Cardiac fibroblast (primary cell): ENCODE measurements around the gene ALPK3.
"Not testable (repeated sequence)": the region's sequence is repeated elsewhere in the genome, so short reads cannot be mapped to it uniquely, and the experiment has no call there.

Source experiments
- DNase-seq, 2 donors: peaks; one replicate each; pipeline versions ENCODE4 v3.0.0 to v3.0.0-alpha.2; 2010; ENCODE audit warnings: low read depth in 2 of 2
- H3K4me3 ChIP-seq, 2 donors: replicated peaks in 1 of 2; 1 replicate in 1 of 2; 2 replicates in 1 of 2; pipeline ENCODE4 v1.5.1; 2011; ENCODE audit warnings: low read depth in 2 of 2, low read length in 2 of 2, mild to moderate bottlenecking in 2 of 2, moderate library complexity in 1 of 2
- CTCF ChIP-seq: IDR thresholded peaks from one replicate; pipeline ENCODE4 v1.5.1; 2011; ENCODE audit warnings: low read depth, mild to moderate bottlenecking, low read length, inconsistent platforms

Gene ALPK3

GRCh38 chr15:84840255-84840654 is 23.1 kb downstream of the ALPK3 start:
- no peak for DNase-seq
- TF ChIP-seq CTCF, result no peak
- no peak overlapping the region for H3K4me3 ChIP-seq

GRCh38 chr15:84840741-84841429 is 23.7 kb downstream of the ALPK3 start:
- no peak for TF ChIP-seq CTCF
- H3K4me3 ChIP-seq, result no peak overlapping the region
- peak; percentile 68 to 86 for DNase-seq

DNA sequence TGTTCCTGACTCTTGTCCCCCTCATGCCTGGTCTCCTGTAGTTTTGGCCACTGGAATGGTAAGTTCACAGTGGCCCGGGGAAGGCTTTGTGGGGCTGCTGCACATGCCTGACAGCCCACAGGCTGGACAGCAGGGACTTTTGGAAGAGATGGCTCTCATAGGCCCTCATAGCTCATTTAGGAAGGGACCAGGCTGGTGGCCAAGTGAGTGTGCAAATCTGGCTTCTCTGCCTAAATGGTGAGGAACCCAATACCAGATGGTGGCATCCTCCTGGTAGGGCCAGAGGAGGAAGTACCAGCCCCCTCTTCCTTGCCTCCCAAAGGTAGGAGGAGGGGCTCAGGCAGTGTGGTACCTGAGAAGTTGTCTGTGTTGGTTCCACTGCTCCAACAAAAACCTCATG is 25.6 kb downstream of the ALPK3 start:
- TF ChIP-seq CTCF, result no peak
- no peak for DNase-seq
- no peak overlapping the region for H3K4me3 ChIP-seq

GRCh38 chr15:84844964-84845363 is 27.8 kb downstream of the ALPK3 start:
- no peak overlapping the region for H3K4me3 ChIP-seq

DNA sequence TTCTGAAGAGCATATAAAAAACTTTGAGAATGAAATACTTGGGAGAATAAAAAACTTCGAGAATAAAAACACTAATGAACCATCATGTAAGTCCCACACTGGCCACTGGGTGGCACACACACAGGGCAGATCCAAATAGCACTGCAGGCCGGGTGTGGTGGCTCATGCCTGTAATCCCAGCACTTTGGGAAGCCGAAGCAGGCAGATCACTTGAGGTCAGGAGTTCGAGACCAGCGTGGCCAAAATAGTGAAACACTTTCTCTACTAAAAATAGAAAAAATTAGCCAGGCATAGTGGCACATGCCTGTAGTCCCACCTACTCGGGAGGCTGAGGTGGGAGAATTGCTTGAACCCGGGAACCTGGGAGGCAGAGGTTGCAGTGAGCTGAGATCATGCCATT is 28.5 kb downstream of the ALPK3 start:
- H3K4me3 ChIP-seq, result not testable (repeated sequence)
- TF ChIP-seq CTCF, result peak; percentile 70
- peak; percentile 77 to 88 for DNase-seq

More at GRCh38 chr15:84844964-84845363, 27.8 kb downstream of the ALPK3 start:
- DNase-seq, result no peak
- TF ChIP-seq CTCF, result no peak

DNA sequence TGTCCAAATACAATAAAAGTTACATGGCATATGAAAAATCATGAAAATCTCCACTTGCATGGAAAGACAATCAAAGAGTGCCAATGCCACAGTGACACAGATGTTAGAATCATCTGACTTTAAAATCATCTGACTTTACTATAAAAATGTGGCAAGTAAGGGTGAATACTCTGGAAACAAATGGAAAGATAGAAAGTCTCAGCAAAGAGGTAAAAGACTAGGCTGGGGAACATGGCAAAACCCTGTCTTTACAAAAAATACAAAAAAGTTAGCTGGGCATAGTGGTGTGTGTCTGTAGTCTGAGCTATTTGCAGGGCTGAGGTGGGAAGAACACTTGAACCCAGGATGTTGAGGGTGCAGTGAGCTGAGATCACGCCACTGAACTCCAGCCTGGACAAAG is 29.1 kb downstream of the ALPK3 start:
- DNase-seq, result no peak
- no peak overlapping the region for H3K4me3 ChIP-seq
- no peak for TF ChIP-seq CTCF

DNA sequence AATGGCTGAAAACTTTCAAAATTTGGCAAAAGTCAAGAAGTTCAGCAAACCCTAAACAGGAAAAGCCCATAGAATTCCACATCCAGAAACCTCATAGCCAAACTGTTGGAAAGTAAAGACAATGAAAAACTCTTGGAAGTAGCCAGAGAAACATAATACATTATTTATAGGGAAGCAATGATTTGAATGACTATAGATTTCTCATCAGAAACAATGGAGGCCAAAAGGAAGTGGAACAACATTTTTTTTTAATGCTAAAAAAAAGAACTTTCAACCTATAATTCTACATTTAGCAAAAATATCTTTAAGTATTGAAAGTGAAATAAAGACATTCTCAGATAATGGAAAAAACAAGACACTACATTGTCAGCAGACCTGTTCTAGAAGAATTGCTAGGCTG is 30.2 kb downstream of the ALPK3 start:
- H3K4me3 ChIP-seq, result no peak overlapping the region
- no peak for DNase-seq
- no peak for TF ChIP-seq CTCF
